GM19099 (cell line): ENCODE results near the gene SVIL.

Experiments
- POLR2A ChIP-seq: IDR thresholded peaks from 3 replicates; pipeline ENCODE4 v1.6.1; 2011; ENCODE audit warnings: low read depth; ENCODE audit not compliant: insufficient read length; ENCODE audit errors: extremely low read depth

Gene SVIL

GRCh38 chr10:29567003-29567402 lies 67.8 kb downstream of the SVIL start:
- no peak for TF ChIP-seq POLR2A

- TF ChIP-seq POLR2A: no peak
Measured at GRCh38 chr10:29563420-29564035, 71.2 kb downstream of the SVIL start.

- TF ChIP-seq POLR2A: no peak
Measured at GRCh38 chr10:29559996-29560395, 74.8 kb downstream of the SVIL start.

- TF ChIP-seq POLR2A: no peak
Measured at GRCh38 chr10:29557665-29558064, 77.1 kb downstream of the SVIL start.

GRCh38 chr10:29555746-29556481 lies 78.9 kb downstream of the SVIL start:
- TF ChIP-seq POLR2A: no peak

- no peak for TF ChIP-seq POLR2A
Measured at GRCh38 chr10:29555091-29555745, 79.6 kb downstream of the SVIL start.

- no peak for TF ChIP-seq POLR2A
Measured at GRCh38 chr10:29554660-29555059, 80.1 kb downstream of the SVIL start.

- no peak for TF ChIP-seq POLR2A
Measured at GRCh38 chr10:29553544-29554250, 81.1 kb downstream of the SVIL start.

- no peak for TF ChIP-seq POLR2A
Measured at GRCh38 chr10:29546773-29547313, 87.9 kb downstream of the SVIL start.

GRCh38 chr10:29545122-29545521 lies 89.6 kb downstream of the SVIL start:
- TF ChIP-seq POLR2A: no peak

GRCh38 chr10:29543715-29544114 lies 91.1 kb downstream of the SVIL start:
- TF ChIP-seq POLR2A: no peak

GRCh38 chr10:29542723-29543122 lies 92.0 kb downstream of the SVIL start:
- TF ChIP-seq POLR2A: no peak

- no peak for TF ChIP-seq POLR2A
Measured at GRCh38 chr10:29541422-29542210, 93.2 kb downstream of the SVIL start.

- TF ChIP-seq POLR2A: no peak
Measured at GRCh38 chr10:29540016-29540415, 94.8 kb downstream of the SVIL start.
